ENCODE data around the gene ARHGAP23. TPM values are rescaled to one million over a fixed set of nuclear protein-coding genes. Genes with fewer than 3 reads are reported as not detected.

Gene ARHGAP23
- polyA plus RNA-seq, 3 donors = 46.5 to 63.1 (median 54.8) TPM

DNA sequence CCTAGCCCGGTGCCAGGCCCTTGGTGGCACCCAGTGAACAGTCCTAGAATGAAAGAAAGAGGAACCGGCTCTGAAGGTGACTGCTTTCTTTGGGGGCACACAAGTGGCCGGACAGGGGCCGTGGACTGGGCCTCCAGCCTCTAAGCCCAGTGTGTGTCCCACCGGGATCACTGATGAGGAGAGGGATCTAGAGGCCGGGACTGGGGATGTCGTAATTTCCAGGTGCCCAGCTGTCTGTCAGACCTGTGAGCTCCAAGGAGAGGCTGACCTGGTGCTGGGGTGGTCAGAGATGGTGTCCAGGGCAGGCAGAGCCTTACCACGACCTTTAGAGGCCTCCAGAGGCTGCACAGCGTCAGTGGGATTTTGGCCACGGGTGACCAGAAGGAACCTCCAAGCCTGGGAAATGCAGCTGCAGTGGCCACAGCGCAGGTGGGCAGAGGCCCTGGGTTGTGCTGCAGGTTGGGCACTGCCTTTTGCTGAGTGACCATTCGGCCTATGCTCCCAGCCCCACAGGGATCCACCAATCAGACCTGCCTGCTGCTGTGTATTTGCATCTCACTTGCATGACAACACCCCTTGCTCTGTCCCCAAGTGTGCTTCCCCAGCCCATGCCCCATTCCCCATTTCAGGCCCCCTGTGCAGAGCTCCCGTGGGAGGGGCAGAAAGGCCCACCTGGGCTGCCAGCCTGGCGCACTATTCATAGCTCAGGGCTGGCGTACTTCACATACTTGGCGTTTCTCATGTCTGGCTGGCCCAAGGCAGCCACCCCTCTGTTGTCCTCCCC lies 12.5 kb downstream of the ARHGAP23 start:
- DNase-seq (ENCODE audit: low read depth in 3 of 3, low spot score in 2 of 3) = no peak

DNA sequence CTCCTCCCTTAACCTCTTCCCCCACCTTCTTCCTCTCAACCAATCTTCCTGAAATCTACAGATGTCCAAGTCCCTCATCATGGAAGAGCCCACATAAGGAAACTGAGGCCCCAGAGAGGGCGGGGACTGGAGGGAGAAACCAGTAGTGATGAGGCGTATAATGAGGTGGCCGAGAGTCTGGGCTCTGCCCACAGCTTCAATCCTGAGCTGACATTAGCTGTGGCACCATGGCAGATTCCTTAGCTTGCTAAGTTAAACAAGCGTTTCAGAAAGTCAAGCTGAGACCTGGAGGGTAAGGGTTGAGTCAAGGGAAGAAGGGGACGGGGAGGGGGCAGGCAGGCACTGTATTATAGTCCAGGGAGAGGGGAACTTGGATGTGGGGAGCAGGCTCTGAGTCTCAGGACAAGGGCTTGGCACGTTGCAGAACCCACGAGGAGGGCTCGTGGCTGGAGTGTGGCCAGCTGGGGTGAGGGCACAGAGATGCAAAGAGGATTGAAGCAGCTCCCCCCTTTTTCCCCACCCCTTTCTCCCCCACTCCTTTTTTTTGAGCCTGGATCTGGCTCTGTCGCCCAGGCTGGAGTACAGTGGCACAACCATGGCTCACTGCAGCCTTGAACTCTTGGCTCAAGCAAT lies 13.3 kb downstream of the ARHGAP23 start:
- DNase-seq (ENCODE audit: low read depth in 3 of 3, low spot score in 2 of 3) = no peak

DNA sequence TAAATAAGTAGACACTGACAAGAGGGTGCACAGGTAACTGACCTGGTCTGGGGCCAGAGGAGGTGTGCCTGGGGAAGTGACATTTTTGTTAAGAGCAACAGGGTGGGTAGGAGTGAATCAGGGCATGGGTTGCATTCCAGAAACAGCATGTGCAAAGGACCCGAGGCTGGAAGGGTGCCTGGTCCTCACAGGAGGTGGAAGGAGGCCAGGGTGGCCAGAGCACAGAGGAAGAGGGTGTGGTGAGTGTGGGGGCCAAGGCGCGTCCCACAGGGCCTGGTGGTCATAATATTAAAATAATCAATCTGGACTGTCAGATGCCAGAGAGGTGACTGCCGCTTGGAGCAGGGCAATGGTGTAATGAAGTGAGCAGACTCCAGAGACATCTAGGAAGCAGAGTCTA lies 14.3 kb downstream of the ARHGAP23 start:
- no peak for DNase-seq (ENCODE audit: low read depth in 3 of 3, low spot score in 2 of 3)

DNA sequence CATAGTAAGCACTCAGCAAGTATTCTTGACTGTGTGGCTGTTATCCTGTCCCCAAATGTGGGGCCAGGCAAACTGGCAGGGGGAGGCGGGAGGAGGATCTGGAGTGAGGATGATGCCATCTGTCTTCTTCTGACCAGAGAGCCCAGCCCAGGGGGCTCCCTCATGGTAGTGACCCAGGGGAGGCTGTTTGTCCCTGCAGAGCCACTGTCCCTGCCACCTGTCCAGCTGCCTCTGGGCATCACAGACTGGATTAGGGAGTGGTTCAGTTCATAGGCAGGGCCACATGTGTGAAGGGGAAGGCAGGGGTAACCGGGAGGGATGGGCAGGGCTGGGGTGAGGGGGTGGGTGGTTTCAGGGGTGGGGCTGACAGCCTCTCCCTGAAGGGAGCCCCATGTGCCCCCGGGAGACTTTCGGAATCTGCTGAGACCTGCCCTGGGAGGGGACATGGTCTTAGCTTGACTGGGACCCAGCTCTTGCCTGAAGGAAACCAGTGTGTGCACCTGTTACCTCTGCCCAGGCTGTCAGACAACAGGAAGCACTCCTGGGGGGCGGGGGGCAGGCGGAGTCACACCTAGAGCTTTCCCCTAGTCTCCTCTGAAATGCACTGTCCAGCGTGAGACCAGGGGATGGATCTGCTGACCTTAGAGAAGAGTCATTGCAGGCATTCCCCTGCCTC lies 15.2 kb downstream of the ARHGAP23 start:
- DNase-seq (ENCODE audit: low read depth in 3 of 3, low spot score in 2 of 3) = no peak

DNA sequence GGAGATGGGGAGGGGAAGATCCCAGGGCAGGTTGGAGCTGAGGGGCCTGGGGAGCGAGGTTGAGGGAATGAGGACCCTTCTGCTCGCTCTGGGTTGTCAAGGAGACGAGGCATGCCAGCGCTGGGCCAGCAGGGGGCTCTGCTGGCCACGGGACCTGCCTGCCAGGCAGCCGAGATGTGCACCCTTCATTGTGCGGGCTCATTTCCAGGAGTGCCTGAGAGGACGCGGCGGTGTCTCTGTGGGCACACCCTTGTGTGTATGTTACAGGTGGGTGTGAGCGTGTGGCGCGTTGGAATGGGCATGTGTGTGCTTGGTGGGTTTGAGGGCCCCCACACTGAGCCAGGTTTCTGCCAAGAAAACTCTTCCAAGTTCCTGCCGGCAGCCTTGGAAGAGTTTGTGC lies 15.9 kb downstream of the ARHGAP23 start:
- DNase-seq (ENCODE audit: low read depth in 3 of 3, low spot score in 2 of 3) = no peak

DNA sequence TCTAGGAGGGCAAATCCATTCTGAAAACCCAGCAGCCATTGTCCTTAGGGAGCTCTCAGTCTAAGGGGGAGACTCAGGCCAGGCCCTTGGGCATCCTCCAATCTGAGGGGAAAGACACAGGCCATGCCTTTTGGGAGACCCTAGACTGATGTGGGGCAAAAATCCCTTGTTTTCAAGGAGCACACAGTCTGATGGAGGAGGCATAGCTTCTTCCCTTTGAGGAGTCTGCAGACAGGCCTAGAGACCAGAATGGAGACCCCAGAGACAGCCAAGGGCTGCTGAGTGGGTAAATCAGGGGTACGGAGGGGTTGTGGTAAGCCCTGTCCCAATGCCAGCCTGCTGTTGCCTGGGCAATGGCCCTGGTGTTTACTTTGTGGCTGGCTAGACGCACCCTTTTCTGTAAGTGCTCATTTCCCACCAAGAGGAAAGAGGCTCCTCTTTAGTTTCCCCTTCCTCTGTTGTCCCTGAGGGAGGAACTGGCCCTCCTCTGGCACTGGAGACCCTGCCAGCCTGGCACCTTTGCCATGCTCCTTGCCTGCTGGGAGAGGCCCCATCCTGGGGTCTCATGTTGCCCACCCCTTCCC lies 19.3 kb downstream of the ARHGAP23 start:
- DNase-seq (ENCODE audit: low read depth in 3 of 3, low spot score in 2 of 3) = no peak

DNA sequence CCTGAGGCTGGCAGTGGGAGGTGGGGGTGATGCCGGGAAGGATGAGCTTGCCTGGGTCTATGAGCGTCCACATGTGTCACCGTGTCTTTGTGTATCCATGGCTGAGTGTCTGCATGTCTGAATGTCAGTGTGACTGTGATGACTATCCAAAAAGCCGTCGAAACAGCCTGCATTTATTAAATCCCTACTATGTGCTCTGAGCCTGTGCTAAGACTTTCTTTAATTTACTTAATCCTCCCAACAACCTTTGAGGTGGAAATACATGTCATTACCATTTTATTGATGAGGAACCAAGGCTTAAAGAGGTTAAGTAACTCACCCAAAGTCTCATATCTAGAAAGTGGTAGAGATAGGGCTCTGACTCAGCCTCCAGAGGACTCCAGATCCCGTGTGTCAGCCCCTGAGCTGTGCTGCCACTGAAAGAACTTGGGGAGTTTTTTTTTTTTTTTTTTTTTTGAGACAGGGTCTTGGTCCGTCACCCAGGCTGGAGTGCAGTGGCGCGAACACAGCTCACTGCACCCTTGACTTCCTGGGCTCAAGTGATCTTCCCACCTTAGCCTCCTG lies 20.0 kb downstream of the ARHGAP23 start:
- DNase-seq (ENCODE audit: low read depth in 3 of 3, low spot score in 2 of 3) = no peak

DNA sequence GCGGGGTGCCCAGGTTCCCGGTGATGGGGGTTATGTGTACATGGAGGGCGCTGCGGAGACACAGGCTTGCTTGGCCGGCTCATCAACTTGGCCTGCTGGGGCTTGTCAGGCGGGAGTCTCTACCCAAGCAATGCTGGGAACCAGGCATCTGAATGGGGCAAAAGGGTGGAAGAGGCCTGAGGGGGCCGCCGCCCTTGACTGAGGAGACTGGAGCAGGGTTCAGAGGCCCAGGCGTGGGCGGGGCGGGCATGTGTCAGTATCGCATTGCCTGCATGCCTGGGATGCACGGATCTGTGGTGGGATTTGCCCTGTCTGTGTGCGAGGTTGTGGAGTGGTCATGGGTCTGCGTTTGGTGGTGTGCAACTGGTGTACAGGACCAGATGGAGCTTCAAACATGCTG lies 21.1 kb downstream of the ARHGAP23 start:
- DNase-seq (ENCODE audit: low read depth in 3 of 3, low spot score in 2 of 3) = no peak

DNA sequence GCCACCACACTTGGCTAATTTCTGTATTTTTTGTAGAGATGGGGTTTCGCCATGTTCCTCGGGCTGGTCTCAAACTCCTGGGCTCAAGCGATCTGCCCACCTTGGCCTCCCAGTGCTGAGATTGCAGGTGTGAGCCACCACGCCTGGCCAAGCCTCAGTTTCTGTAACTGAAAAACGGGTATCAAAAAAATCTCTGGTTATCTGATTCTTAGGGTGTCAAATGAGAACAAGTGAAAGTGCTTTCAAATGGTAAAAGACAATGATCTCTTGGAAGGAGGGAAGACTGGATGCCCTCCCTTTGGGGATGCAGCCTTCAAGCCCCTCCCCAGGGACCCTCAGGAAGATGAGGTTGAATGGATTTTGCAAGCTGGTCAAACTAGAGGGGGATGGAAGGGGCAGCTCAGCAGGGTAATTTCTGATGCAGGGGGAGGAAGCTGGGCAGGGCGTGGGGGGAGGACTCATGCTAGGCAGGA lies 22.3 kb downstream of the ARHGAP23 start:
- no peak for DNase-seq (ENCODE audit: low read depth in 3 of 3, low spot score in 2 of 3)

DNA sequence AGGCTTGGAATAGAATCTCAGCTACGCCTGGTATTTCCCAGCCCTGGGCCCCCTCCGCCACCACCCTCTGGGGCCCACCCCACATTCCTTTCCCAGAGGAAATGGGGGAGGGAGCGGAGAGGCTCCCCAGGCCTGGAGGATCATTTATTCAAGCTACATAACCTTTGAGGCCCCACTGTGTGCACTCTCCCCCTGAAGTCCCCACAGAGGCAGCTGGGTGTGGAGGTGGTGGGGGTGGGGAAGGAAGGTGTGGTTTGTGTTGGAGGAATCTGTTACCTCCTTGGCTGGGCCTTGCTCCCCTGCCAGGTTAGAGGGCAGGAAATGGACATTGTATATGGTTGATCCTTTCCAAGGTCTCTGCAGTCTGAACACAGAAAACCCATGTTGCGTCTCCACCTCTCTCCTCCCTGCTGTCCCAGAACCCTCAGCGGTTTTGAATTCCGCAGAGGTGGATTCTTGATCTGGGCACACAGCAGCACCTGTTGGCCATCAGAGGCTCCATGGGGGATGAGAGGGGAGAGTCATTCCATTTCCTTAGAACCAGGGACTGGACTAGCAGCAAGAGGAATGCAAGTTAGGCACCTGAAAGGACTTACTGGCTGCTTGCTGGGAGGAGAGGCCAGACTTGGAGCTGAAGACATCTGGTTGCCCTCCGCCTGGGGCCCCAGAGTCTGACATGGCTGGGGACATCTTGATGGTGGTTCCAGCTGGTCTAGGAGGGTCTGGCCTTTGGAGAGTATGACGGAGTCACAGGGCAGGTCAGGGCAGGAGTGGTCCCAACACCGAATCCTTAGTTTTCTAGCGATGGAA lies 23.0 kb downstream of the ARHGAP23 start:
- DNase-seq (ENCODE audit: low read depth in 3 of 3, low spot score in 2 of 3) = no peak

DNA sequence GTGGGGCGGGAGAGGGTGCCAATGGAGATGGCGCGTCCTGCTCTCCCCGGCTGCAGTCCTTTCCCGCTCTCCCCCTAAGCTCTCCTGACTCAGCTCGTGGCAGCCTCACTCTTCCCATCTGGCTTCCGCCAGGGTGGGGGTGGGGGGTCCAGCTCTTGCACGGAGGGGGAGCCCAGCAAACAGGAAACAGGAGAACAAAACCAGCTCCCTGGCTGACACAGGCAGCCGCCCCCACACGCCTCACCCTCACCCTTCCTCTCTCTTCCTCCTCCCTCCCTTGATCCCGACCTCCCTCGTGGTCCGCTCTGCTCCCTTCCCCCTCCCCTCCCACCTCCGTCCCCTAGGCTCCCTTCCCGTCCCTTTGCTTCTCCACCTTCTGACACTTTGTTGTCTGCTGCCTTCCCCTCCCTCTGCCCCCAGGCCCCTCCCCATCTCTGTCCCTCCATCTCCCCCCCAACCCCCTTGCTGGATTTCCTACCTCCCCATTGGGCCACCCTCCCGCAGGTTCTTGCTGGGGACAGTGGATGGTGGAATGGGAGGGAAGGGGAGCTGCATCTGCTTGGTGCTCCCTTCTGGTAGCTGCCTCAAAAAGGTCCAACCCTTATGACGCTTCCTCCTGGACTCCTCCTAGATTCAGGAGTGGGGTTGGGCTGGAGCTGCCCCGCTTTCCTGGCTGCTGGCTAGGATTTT lies 23.7 kb downstream of the ARHGAP23 start:
- no peak for DNase-seq (ENCODE audit: low read depth in 3 of 3, low spot score in 2 of 3)

DNA sequence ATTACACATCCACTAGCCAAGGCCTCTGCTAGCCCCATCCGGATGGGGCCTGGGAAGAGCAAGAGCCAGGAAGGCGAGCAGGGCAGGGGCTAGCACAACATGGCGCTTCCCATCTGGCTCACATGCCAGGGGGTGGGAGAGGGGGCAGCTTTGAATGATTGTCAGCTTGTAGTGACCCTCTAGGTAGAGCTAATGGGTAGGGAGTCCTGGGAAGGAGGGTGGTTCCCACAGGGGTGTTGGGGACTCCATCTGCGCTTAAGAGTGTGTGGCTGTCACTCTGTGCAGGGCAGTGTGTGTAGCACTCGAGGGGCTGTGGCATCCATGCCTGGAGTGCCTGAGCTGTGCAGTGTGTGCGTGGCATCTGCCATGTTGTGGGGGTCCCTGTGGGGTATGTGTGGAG lies 24.5 kb downstream of the ARHGAP23 start:
- no peak for DNase-seq (ENCODE audit: low read depth in 3 of 3, low spot score in 2 of 3)

DNA sequence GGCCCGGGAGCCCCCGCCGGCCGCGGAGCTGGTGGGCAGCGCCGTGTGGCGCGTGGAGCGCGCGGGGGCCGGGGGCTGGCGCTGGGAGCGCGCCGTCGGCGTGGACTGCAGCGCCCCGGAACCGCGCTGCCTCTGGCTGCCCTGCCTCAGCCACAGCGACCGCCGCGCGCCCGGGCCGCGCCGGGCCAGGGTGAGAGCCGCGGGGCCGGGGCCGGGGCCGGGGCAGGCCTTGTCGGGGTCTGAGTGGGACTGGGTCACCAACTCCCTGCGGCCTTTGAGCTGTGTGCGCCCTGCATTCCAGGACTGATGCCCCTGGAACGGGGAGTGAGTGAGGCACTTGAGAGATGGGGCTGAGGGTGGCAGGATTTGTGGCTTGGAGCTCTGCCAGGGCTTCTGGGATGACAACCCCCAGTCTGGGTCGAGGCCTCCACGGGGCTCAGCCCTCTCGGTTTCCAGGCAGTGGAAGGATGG lies 25.7 kb downstream of the ARHGAP23 start:
- no peak for DNase-seq (ENCODE audit: low read depth in 3 of 3, low spot score in 2 of 3)

DNA sequence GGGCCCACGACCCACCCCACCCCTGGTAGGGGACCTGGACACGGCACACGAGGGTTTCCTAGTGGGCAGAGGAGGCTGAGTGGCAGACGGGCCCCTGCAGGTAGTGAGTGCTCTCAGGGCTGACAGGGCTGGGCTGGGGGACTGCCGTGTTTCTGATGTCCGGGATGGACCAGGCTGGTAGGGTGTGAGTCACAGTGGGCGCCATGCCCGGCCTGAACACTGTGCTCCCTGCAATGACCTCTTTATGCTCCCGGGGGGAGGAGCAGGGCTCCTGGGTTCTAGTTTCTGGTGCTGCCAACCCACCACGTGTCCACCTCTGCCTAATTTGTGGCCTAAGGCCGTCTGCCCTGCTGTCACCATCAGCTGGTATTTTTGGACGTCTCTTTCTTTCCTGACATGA lies 26.3 kb downstream of the ARHGAP23 start:
- no peak for DNase-seq (ENCODE audit: low read depth in 3 of 3, low spot score in 2 of 3)

DNA sequence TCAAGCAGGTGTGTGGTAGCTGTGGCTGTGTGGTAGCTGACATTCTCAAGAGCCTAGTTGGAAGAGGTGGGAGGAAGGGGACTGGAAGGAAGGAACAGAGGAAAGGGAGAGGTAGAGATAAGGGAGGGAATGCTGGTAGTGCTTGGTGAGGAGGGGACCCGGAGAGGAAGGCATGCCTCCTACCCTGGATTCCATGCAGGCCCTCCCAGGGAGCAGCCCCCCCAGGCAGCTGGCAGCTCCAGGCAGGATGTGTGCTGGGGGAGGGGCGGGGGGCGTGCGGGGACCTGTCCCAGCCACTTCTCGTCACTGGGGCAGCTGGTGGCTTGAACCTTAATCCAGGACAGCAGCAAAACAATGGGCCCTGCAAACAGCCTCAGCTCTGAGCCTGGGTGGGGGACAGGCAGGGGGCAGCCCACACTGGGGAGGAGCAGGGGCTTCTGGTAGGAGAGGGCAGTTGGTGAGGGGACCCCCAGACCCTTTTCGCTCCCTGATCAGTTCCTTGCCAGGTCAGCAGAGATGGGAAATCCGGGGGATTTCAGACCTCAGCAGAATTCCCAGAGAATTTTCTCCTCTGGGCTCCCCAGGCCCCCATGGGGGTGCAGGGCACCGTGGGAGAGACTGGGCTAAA lies 27.1 kb downstream of the ARHGAP23 start:
- DNase-seq (ENCODE audit: low read depth in 3 of 3, low spot score in 2 of 3) = no peak

DNA sequence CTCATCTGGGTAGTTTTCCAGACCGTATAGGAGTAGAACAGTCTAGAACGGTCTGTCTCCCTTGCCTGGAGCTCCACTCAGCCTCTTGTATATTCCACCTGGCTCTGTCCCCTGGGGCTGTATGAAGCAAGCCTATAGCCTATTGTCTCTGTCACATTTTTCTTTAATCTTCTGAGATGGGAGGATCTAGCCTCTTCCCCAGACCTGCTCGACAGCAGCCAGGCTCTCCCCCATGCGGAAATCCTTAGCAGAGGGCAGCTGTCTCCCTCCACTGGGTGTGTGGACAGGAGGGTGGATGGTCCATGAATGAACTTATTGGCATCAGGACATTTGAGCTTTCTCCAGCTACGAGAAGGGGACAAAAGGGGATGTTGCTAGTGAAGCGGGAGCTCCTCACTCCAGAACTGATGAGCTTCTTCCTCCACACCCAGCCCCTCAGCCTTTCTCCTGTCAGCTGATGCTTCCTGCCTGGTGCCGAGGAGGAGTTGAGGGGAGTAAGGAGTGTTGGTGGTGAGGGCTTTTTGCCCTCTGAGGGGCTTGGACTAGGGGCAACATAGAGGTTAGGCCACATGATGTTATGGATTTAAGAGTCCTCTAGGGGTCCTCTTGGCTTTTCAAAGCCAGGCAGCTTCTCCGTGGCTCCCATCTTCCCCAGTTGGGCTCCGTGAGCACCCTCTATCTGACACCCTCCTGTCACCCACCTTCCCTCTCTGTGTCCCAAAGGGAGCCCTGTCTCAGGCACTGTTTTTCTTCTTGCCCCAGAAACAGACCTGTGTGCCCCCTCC lies 28.0 kb downstream of the ARHGAP23 start:
- no peak for DNase-seq (ENCODE audit: low read depth in 3 of 3, low spot score in 2 of 3)

DNA sequence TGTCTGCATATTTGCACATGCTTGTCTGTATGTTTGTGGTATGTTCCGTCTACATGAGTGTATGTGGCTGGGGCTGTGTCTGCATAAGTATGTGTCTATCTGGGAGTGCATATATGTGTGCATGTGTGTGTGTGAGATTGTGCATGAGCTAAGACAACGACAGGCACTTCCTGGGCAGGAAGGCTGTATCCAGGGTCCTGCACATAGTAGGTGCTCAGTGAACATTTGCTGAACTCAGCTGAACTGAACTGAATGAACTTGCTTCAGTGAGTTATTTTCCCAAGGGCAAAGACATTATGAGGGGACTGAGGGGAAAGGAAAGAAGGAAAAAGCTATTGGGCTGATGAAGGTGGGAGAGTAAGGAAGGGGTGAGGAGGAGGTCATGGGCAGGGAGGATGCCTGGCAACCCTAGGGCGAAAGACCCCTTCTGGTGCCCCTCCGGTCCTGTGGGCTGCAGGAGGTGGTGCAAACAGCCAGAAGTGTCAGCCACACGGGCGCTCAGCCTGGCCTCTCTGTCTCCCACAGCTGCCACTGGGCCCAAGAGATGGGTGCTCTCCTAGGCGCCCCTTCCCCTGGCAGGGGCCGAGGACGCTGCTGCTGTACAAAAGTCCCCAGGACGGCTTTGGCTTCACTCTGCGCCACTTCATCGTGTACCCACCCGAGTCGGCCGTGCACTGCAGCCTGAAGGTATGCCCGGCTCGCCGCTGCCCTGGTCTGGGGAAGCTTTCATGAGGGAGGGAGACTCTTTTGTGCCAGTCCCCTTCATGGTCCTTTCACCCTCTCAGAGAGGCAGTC lies 29.5 kb downstream of the ARHGAP23 start:
- no peak for DNase-seq (ENCODE audit: low read depth in 3 of 3, low spot score in 2 of 3)

All from right renal cortex interstitium (tissue), 3 donors.